Neural progenitor cell (in vitro differentiated cells): Measurements from ENCODE around the gene DHX40.

Experiments
- EZH2 ChIP-seq: fragments of 200-600 bp; sonication (generic); IDR thresholded peaks from 2 replicates; pipeline ENCODE4 v1.6.1; 2017; ENCODE audit warnings: antibody characterized with exemption, mild to moderate bottlenecking, moderate library complexity
- EZH2phosphoT487 ChIP-seq: fragments of 200-600 bp; sonication (generic); IDR thresholded peaks from 2 replicates; pipeline ENCODE4 v1.6.1; 2017; ENCODE audit warnings: antibody characterized with exemption
- TF ChIP-seq, protein P1 (sequence below): fragments of 200-600 bp; sonication (generic); IDR thresholded peaks from 2 replicates; pipeline ENCODE4 v1.5.1; 2017; ENCODE audit warnings: antibody characterized with exemption, mild to moderate bottlenecking

DNA sequence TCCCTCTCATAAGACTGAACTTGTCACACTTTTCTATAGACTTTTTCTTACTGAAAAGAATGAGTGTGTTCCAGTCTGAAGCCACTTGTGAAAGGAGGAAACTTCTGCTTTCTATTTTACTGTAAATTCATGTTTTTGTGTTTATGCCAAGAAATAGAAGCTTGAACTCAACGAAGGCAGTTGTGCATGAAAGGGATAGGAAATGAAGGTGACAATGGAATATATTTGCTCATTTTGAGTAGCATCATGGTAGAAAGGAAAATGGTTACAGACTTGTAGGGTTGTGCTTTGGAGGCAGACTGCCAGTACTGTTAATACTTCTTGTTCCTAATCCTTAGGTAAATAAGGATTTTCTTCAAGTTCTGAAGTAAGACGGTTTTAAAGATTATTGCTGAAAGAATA is 62.4 kb downstream of the DHX40 start:
- TF ChIP-seq, protein P1, sequence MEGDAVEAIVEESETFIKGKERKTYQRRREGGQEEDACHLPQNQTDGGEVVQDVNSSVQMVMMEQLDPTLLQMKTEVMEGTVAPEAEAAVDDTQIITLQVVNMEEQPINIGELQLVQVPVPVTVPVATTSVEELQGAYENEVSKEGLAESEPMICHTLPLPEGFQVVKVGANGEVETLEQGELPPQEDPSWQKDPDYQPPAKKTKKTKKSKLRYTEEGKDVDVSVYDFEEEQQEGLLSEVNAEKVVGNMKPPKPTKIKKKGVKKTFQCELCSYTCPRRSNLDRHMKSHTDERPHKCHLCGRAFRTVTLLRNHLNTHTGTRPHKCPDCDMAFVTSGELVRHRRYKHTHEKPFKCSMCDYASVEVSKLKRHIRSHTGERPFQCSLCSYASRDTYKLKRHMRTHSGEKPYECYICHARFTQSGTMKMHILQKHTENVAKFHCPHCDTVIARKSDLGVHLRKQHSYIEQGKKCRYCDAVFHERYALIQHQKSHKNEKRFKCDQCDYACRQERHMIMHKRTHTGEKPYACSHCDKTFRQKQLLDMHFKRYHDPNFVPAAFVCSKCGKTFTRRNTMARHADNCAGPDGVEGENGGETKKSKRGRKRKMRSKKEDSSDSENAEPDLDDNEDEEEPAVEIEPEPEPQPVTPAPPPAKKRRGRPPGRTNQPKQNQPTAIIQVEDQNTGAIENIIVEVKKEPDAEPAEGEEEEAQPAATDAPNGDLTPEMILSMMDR: no peak
- TF ChIP-seq EZH2: no peak
- TF ChIP-seq EZH2phosphoT487: no peak
